ENCODE measurements around the gene MLST8.

DNA sequence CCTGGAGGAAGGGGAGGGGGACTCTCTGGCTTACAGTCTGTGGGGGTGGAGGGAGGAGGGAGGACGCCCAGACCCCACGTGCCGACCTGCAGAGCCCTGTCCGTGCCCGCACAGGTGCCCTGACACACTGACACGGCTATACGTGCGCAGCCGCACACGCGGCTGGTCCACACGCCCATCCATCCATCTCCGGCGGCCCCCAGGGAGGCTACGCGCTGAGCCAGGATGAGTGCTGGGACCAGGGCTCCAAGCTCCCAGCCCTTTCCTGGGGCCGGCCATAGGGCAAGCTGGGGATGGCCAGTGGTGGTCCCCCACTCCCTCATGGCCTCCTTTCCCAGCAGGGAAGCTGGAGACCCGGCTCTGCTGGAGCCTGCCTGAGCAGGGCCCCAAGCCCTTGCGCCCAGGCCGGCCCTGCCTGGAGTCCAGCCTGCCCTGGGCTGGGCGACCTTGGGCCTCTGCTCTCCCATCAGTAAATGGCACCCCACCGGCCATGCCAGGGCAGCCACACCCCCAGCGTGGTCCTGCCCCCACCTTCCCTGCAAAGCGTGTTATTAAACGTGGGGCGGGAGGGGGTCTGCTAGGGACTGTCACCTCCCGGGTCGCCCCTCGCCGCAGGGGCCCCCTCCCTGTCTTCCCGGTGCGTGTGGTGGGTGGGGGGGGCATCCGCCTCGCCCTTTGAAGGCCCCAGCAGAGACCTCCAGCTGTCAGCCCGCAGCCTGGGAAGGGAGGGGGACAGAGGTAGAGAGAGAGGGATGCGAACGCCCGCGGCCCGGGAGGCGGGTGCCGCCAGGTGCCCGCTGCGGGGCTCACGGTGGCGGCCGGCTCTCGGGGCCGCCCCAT is 9.7 kb upstream of the MLST8 start:
- TF ChIP-seq ZNF384 (IDR thresholded peaks at IDR 0.05) (no peak), ELF4 (IDR thresholded peaks at IDR 0.05) (no peak), BHLHE40 (IDR thresholded peaks at IDR 0.05; ENCODE audit: borderline replicate concordance) (no peak), NFRKB (IDR thresholded peaks at IDR 0.05) (no peak)
